H9 (cell line): ENCODE measurements around the gene PIGL. TPM values are rescaled to one million over a fixed set of nuclear protein-coding genes. Genes with fewer than 3 reads are reported as not detected.

Source experiments
- DNase-seq: peaks from one replicate; pipeline ENCODE4 v3.0.0-alpha.2; 2017
- H2AFZ ChIP-seq: one replicate; pipeline ENCODE4 v1.6.1; 2013; ENCODE audit warnings: mild to moderate bottlenecking, low read length, control low read depth, moderate library complexity
- H2AK5ac ChIP-seq: 2 replicates; pipeline ENCODE4 v1.6.1; 2013; ENCODE audit warnings: low read length, control low read depth, mixed read lengths; ENCODE audit not compliant: insufficient read length
- H2BK120ac ChIP-seq: one replicate; pipeline ENCODE4 v1.6.1; 2013; ENCODE audit warnings: low read depth, mild to moderate bottlenecking, low read length, control low read depth, inconsistent platforms; ENCODE audit not compliant: poor library complexity, severe bottlenecking
- H2BK12ac ChIP-seq: 2 replicates; pipeline ENCODE4 v1.6.1; 2013; ENCODE audit warnings: low read length, control low read depth, mixed read lengths, low read depth; ENCODE audit not compliant: insufficient read length
- H2BK15ac ChIP-seq: 2 replicates; pipeline ENCODE4 v1.6.1; 2013; ENCODE audit warnings: low read depth, low read length, control low read depth
- H2BK20ac ChIP-seq: one replicate; pipeline ENCODE4 v1.6.1; 2013; ENCODE audit warnings: low read depth, mild to moderate bottlenecking, low read length, control low read depth, inconsistent platforms; ENCODE audit not compliant: poor library complexity, severe bottlenecking
- H2BK5ac ChIP-seq: 2 replicates; pipeline ENCODE4 v1.6.1; 2013; ENCODE audit warnings: low read length, control low read depth, mixed read lengths; ENCODE audit not compliant: insufficient read length
- H3K14ac ChIP-seq: 2 replicates; pipeline ENCODE4 v1.6.1; 2013; ENCODE audit warnings: low read length, control low read depth; ENCODE audit not compliant: insufficient read depth
- H3K18ac ChIP-seq: 2 replicates; pipeline ENCODE4 v1.6.1; 2013; ENCODE audit warnings: low read depth, mild to moderate bottlenecking, mixed read lengths, low read length, control low read depth; ENCODE audit not compliant: insufficient read length
- H3K23ac ChIP-seq: 2 replicates; pipeline ENCODE4 v1.6.1; 2013; ENCODE audit warnings: low read length, control low read depth, mixed read lengths, low read depth; ENCODE audit not compliant: insufficient read length
- H3K23me2 ChIP-seq: 2 replicates; pipeline ENCODE4 v1.6.1; 2013; ENCODE audit warnings: low read depth, mild to moderate bottlenecking, mixed read lengths, low read length, control low read depth; ENCODE audit not compliant: insufficient read length, poor library complexity, severe bottlenecking
- H3K27ac ChIP-seq: 2 replicates; pipeline ENCODE4 v1.5.1; 2013; ENCODE audit warnings: low read length, control low read depth, mixed read lengths, low read depth; ENCODE audit not compliant: insufficient read length
- H3K27me3 ChIP-seq: 2 replicates; pipeline ENCODE4 v1.6.1; 2013; ENCODE audit warnings: low read length, control low read depth, inconsistent platforms; ENCODE audit not compliant: insufficient read depth
- H3K4ac ChIP-seq: 2 replicates; pipeline ENCODE4 v1.6.1; 2013; ENCODE audit warnings: low read depth, mild to moderate bottlenecking, control low read depth, inconsistent platforms, low read length, moderate library complexity
- H3K4me1 ChIP-seq: 2 replicates; pipeline ENCODE4 v1.6.1; 2013; ENCODE audit warnings: low read length, control low read depth, inconsistent platforms; ENCODE audit not compliant: insufficient read depth
- H3K4me2 ChIP-seq: 2 replicates; pipeline ENCODE4 v1.6.1; 2013; ENCODE audit warnings: low read length, control low read depth, mixed read lengths; ENCODE audit not compliant: insufficient read length, insufficient read depth
- H3K56ac ChIP-seq: 2 replicates; pipeline ENCODE4 v1.6.1; 2013; ENCODE audit warnings: low read depth, mild to moderate bottlenecking, mixed read lengths, low read length, control low read depth; ENCODE audit not compliant: insufficient read length
- H3K79me1 ChIP-seq: 2 replicates; pipeline ENCODE4 v1.6.1; 2013; ENCODE audit warnings: low read depth, mild to moderate bottlenecking, moderate library complexity, low read length, control low read depth, inconsistent platforms; ENCODE audit not compliant: insufficient read depth, poor library complexity, severe bottlenecking
- H3K79me2 ChIP-seq: 2 replicates; pipeline ENCODE4 v1.6.1; 2013; ENCODE audit warnings: low read length, control low read depth, inconsistent platforms; ENCODE audit not compliant: insufficient read depth
- H3K9ac ChIP-seq: 2 replicates; pipeline ENCODE4 v1.6.1; 2013; ENCODE audit warnings: low read length, control low read depth, mixed read lengths; ENCODE audit not compliant: insufficient read length; ENCODE audit errors: extremely low read depth
- H3K9me3 ChIP-seq: one replicate; pipeline ENCODE4 v1.6.1; 2013; ENCODE audit warnings: low read depth, low read length, inconsistent platforms; ENCODE audit not compliant: control insufficient read depth
- H3T11ph ChIP-seq: one replicate; pipeline ENCODE4 v1.6.1; 2013; ENCODE audit warnings: mild to moderate bottlenecking, low read length, control low read depth, inconsistent platforms
- H4K20me1 ChIP-seq: one replicate; pipeline ENCODE4 v1.6.1; 2013; ENCODE audit not compliant: control insufficient read depth, insufficient read length, insufficient read depth
- H4K5ac ChIP-seq: 2 replicates; pipeline ENCODE4 v1.6.1; 2013; ENCODE audit warnings: low read depth, mild to moderate bottlenecking, mixed read lengths, low read length, control low read depth; ENCODE audit not compliant: insufficient read length
- H4K8ac ChIP-seq: replicated peaks from 2 replicates; pipeline ENCODE4 v1.6.1; 2013; ENCODE audit warnings: low read length, control low read depth, mixed read lengths, low read depth; ENCODE audit not compliant: insufficient read length
- H4K91ac ChIP-seq: 2 replicates; pipeline ENCODE4 v1.6.1; 2013; ENCODE audit warnings: low read depth, mild to moderate bottlenecking, moderate library complexity, mixed read lengths, low read length, control low read depth; ENCODE audit not compliant: insufficient read length
- H3K27ac Mint-ChIP-seq, 3 experiments: 2 replicates in 2 of 3; 3 replicates in 1 of 3; pipeline ENCODE4 v1.8.0; 2020 to 2021; ENCODE audit warnings: mixed read lengths in 3 of 3, mild to moderate bottlenecking in 1 of 3, moderate library complexity in 1 of 3
- H3K27me3 Mint-ChIP-seq: 2 replicates; pipeline ENCODE4 v1.8.0; 2021; ENCODE audit warnings: low read depth, mild to moderate bottlenecking, moderate library complexity, mixed read lengths
- H3K36me3 Mint-ChIP-seq, 3 experiments: 2 replicates in 2 of 3; 3 replicates in 1 of 3; pipeline ENCODE4 v1.8.0; 2020 to 2021; ENCODE audit warnings: low read depth in 3 of 3, mixed read lengths in 3 of 3; ENCODE audit not compliant: insufficient read depth in 1 of 3
- H3K4me1 Mint-ChIP-seq, 2 experiments: 2 replicates each; pipeline ENCODE4 v1.8.0; 2020; ENCODE audit warnings: mixed read lengths in 2 of 2
- H3K4me3 Mint-ChIP-seq, 2 experiments: 2 replicates in 1 of 2; 3 replicates in 1 of 2; pipeline ENCODE4 v1.8.0; 2020 to 2021; ENCODE audit warnings: mild to moderate bottlenecking in 2 of 2, mixed read lengths in 2 of 2, moderate library complexity in 1 of 2
- H3K9me3 Mint-ChIP-seq, 2 experiments: 2 replicates in 1 of 2; 3 replicates in 1 of 2; pipeline ENCODE4 v1.8.0; 2020; ENCODE audit warnings: mild to moderate bottlenecking in 2 of 2, mixed read lengths in 2 of 2, moderate library complexity in 1 of 2
- WGBS: extraction: QIAGEN DNeasy Blood & Tissue Kit; methylation state at CpG from one replicate; pipeline ENCODE4 v1.1.7; 2013; ENCODE audit warnings: missing lambda C conversion rate, low lambda C conversion rate, mixed read lengths; ENCODE audit not compliant: insufficient read length; ENCODE audit errors: extremely low coverage; 5-methylcytosine and 5-hydroxymethylcytosine counted together
- total RNA-seq: library from RNA; stranded (reverse); gene quantifications from 2 replicates; pipeline ENCODE4 v1.2.1, GENCODE V29; 2021
- TF ChIP-seq, protein P1 (sequence below): fragments of 200-600 bp; sonication (generic); conservative IDR thresholded peaks from 3 replicates; pipeline ENCODE4 v1.8.0; 2021; ENCODE audit warnings: antibody characterized with exemption, mild to moderate bottlenecking

The PIGL gene
- total RNA-seq, 1 experiment from 2014 or later, result 21.6 TPM

DNA sequence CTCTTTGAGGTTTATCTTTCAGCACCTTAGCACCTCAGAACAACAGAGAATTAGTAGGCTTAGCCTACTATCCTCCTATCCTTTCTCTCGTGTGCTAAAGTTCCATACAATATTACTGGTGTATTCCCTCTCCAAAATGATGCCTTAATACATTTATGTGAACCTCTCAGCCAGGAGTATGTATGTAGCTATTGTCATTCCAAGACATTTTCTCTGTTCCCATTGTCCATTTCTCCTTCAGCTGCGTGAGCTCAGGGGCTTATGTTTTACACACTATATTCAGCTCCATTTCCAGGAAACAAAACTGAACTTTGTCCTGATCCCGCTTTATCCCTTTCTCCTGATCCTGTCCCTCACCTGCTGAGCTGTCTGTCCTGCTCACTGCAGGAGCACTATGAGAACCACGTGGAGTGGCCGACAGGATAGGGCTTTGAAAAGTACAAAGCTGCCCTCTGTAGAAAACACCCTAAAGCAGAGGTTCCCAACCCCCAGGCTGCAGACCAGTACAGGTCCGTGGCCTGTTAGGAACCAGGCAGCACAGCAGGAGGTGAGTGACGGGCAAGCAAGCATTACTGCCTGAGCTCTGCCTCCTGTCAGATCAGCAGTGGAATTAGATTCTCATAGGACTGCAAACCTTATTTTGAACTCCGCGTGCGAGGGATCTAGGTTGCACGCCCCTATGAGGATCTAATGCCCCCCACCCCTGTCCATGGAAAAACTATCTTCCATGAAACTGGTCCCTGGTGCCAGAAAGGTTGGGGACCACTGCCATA is 80.5 kb downstream of the PIGL start:
- Histone ChIP-seq H2BK12ac (no peak overlapping the region), H3K23ac (no peak overlapping the region), H4K20me1 (no peaks in the 10 kb centered on the region), H3K27me3 (no peaks in the 10 kb centered on the region), H2AK5ac (no peak overlapping the region), H3K23me2 (no peaks in the 10 kb centered on the region), H2AFZ (no peak overlapping the region), H3K79me2 (no peaks in the 10 kb centered on the region), H3K18ac (no peak overlapping the region), H3T11ph (no peak overlapping the region), H4K91ac (no peak overlapping the region), H2BK5ac (no peak overlapping the region), H4K5ac (no peak overlapping the region), H3K4ac (no peak overlapping the region), H2BK120ac (no peak overlapping the region), H4K8ac (no peak overlapping the region), H3K9me3 (no peaks in the 10 kb centered on the region), H2BK15ac (no peak overlapping the region), H3K14ac (no peak overlapping the region), H3K4me1 (no peaks in the 10 kb centered on the region), H3K27ac (no peak overlapping the region), H2BK20ac (no peak overlapping the region), H3K56ac (no peak overlapping the region), H3K4me2 (no peak overlapping the region), H3K79me1 (no peaks in the 10 kb centered on the region), H3K9ac (no peak overlapping the region)
- TF ChIP-seq, protein P1, sequence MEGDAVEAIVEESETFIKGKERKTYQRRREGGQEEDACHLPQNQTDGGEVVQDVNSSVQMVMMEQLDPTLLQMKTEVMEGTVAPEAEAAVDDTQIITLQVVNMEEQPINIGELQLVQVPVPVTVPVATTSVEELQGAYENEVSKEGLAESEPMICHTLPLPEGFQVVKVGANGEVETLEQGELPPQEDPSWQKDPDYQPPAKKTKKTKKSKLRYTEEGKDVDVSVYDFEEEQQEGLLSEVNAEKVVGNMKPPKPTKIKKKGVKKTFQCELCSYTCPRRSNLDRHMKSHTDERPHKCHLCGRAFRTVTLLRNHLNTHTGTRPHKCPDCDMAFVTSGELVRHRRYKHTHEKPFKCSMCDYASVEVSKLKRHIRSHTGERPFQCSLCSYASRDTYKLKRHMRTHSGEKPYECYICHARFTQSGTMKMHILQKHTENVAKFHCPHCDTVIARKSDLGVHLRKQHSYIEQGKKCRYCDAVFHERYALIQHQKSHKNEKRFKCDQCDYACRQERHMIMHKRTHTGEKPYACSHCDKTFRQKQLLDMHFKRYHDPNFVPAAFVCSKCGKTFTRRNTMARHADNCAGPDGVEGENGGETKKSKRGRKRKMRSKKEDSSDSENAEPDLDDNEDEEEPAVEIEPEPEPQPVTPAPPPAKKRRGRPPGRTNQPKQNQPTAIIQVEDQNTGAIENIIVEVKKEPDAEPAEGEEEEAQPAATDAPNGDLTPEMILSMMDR, result no peak
- H3K4me3 Mint-ChIP-seq, result no peak overlapping the region
- no peaks in the 10 kb centered on the region for H3K27me3 Mint-ChIP-seq
- no peaks in the 10 kb centered on the region for H3K9me3 Mint-ChIP-seq
- H3K4me1 Mint-ChIP-seq, result peaks cover 10 to 12% of the 10 kb centered on the region in 2 experiments
- WGBS, result no CpG with 5 or more reads among the region's 11 CpGs
- peaks cover 3 to 13% (median 6%) of the 10 kb centered on the region in 3 experiments for H3K36me3 Mint-ChIP-seq
- no peak for DNase-seq
- no peak overlapping the region; a peak in 1 of 7 replicates for H3K27ac Mint-ChIP-seq
